DOHH2 (cell line): ENCODE results near the gene SLC6A11.

ENCODE experiments used
- H3F3A ChIP-seq: fragments of 200-600 bp; sonication (generic), shearing (Covaris generic); 2 replicates; pipeline ENCODE4 v1.6.0; 2016; ENCODE audit warnings: antibody characterized with exemption, mild to moderate bottlenecking; ENCODE audit not compliant: control insufficient read depth, insufficient read depth
- H3K27ac ChIP-seq: fragments of 200-600 bp; sonication (generic); 2 replicates; pipeline ENCODE4 v1.5.1; 2014; ENCODE audit warnings: low read depth, mild to moderate bottlenecking, low read length, moderate library complexity
- H3K27me3 ChIP-seq: fragments of 200-600 bp; sonication (generic); 2 replicates; pipeline ENCODE4 v1.6.1; 2014; ENCODE audit warnings: mild to moderate bottlenecking, low read length, mixed read lengths; ENCODE audit not compliant: control insufficient read depth
- H3K36me3 ChIP-seq: fragments of 200-600 bp; sonication (generic); 2 replicates; pipeline ENCODE4 v1.6.1; 2014; ENCODE audit warnings: mild to moderate bottlenecking, low read length, moderate library complexity, mixed read lengths; ENCODE audit not compliant: control insufficient read depth
- H3K4me1 ChIP-seq: fragments of 200-600 bp; sonication (generic); 2 replicates; pipeline ENCODE4 v1.6.1; 2014; ENCODE audit warnings: mild to moderate bottlenecking, low read length, mixed read lengths; ENCODE audit not compliant: control insufficient read depth
- H3K4me2 ChIP-seq: fragments of 200-600 bp; sonication (generic); 2 replicates; pipeline ENCODE4 v1.6.0; 2014; ENCODE audit warnings: mild to moderate bottlenecking, low read length, moderate library complexity
- H3K4me3 ChIP-seq: fragments of 200-600 bp; sonication (generic); 2 replicates; pipeline ENCODE4 v1.5.1; 2014; ENCODE audit warnings: mild to moderate bottlenecking, low read length, mixed read lengths
- H3K79me2 ChIP-seq: fragments of 200-600 bp; sonication (generic); 2 replicates; pipeline ENCODE4 v1.6.1; 2014; ENCODE audit warnings: mild to moderate bottlenecking, low read length, mixed read lengths; ENCODE audit not compliant: control insufficient read depth
- H3K9me2 ChIP-seq: fragments of 200-600 bp; sonication (generic); replicated peaks from 2 replicates; pipeline ENCODE4 v1.6.1; 2014; ENCODE audit warnings: mild to moderate bottlenecking, low read length, mixed read lengths; ENCODE audit not compliant: control insufficient read depth
- H3K9me3 ChIP-seq: fragments of 200-600 bp; sonication (generic); 2 replicates; pipeline ENCODE4 v1.6.1; 2014; ENCODE audit warnings: antibody characterized with exemption, low read length, mixed read lengths; ENCODE audit not compliant: control insufficient read depth, insufficient read depth
- H4K20me1 ChIP-seq: fragments of 200-600 bp; sonication (generic); 2 replicates; pipeline ENCODE4 v1.6.0; 2014; ENCODE audit warnings: low read depth, mild to moderate bottlenecking, antibody characterized with exemption, low read length, moderate library complexity; ENCODE audit not compliant: control insufficient read depth, insufficient read depth
- CTCF ChIP-seq: fragments of 200-600 bp; sonication (generic); IDR thresholded peaks from one replicate; pipeline ENCODE4 v1.5.1; 2014; ENCODE audit warnings: antibody characterized with exemption, mild to moderate bottlenecking, low read depth, low read length; ENCODE audit not compliant: poor library complexity, severe bottlenecking
- EZH2phosphoT487 ChIP-seq: fragments of 200-600 bp; sonication (generic); IDR thresholded peaks from 2 replicates; pipeline ENCODE4 v1.6.1; 2017; ENCODE audit warnings: borderline replicate concordance, mild to moderate bottlenecking, antibody characterized with exemption, low read length, moderate library complexity, mixed read lengths

The SLC6A11 gene

GRCh38 chr3:10774129-10774670 lies 41.8 kb upstream of the SLC6A11 start:
- no peaks in the 10 kb centered on the region for H3K27me3 ChIP-seq
- no peaks in the 10 kb centered on the region for H3K4me1 ChIP-seq

GRCh38 chr3:10774825-10775224 lies 41.2 kb upstream of the SLC6A11 start:
- H3K27me3 ChIP-seq, result no peaks in the 10 kb centered on the region
- TF ChIP-seq EZH2phosphoT487 (no peak), CTCF (no peak)
- no peaks in the 10 kb centered on the region for H3K4me1 ChIP-seq
- no peak overlapping the region for H3K27ac ChIP-seq
- no peaks in the 10 kb centered on the region for H4K20me1 ChIP-seq
- no peak overlapping the region for H3K4me3 ChIP-seq
- H3K79me2 ChIP-seq, result no peaks in the 10 kb centered on the region
- H3K4me2 ChIP-seq, result no peak overlapping the region
- H3K9me2 ChIP-seq, result no peaks in the 10 kb centered on the region
- no peaks in the 10 kb centered on the region for H3K9me3 ChIP-seq
- H3F3A ChIP-seq, result no peaks in the 10 kb centered on the region
- H3K36me3 ChIP-seq, result no peaks in the 10 kb centered on the region

More at GRCh38 chr3:10774129-10774670, 41.8 kb upstream of the SLC6A11 start:
- Histone ChIP-seq H3K4me3 (no peak overlapping the region), H3K27ac (no peak overlapping the region), H3K79me2 (no peaks in the 10 kb centered on the region), H3K9me2 (no peaks in the 10 kb centered on the region), H3K9me3 (no peaks in the 10 kb centered on the region), H3K36me3 (no peaks in the 10 kb centered on the region), H3F3A (no peaks in the 10 kb centered on the region), H3K4me2 (no peak overlapping the region), H4K20me1 (no peaks in the 10 kb centered on the region)
- TF ChIP-seq EZH2phosphoT487 (no peak), CTCF (no peak)

- H3K9me2 ChIP-seq, result no peaks in the 10 kb centered on the region
- H3K27me3 ChIP-seq, result no peaks in the 10 kb centered on the region
- H3K9me3 ChIP-seq, result no peaks in the 10 kb centered on the region
- no peak overlapping the region for H3K4me2 ChIP-seq
- no peaks in the 10 kb centered on the region for H3F3A ChIP-seq
- no peaks in the 10 kb centered on the region for H3K36me3 ChIP-seq
- TF ChIP-seq CTCF (no peak), EZH2phosphoT487 (no peak)
- no peaks in the 10 kb centered on the region for H3K4me1 ChIP-seq
- no peak overlapping the region for H3K4me3 ChIP-seq
- H4K20me1 ChIP-seq, result no peaks in the 10 kb centered on the region
- no peak overlapping the region for H3K27ac ChIP-seq
- no peaks in the 10 kb centered on the region for H3K79me2 ChIP-seq
Observed at GRCh38 chr3:10775259-10775658, 40.8 kb upstream of the SLC6A11 start.
